ENCODE results near the gene CHRNB2.

Gene CHRNB2

GRCh38 chr1:154622503-154623039 is 55.0 kb downstream of the CHRNB2 start:
- TF ChIP-seq TAF1 (IDR thresholded peaks at IDR 0.05; ENCODE audit: low read depth) (no peak), FOXM1 (IDR thresholded peaks at IDR 0.05; ENCODE audit: borderline replicate concordance, low read depth) (no peak), EGR1 (IDR thresholded peaks at IDR 0.05) (no peak), TEAD4 (IDR thresholded peaks at IDR 0.05) (no peak), EP300 (IDR thresholded peaks at IDR 0.05; ENCODE audit: borderline replicate concordance) (no peak), RAD21 (IDR thresholded peaks at IDR 0.05; ENCODE audit: low read depth) (no peak), ZBTB7A (IDR thresholded peaks at IDR 0.05; ENCODE audit: low read depth) (no peak), TCF12 (IDR thresholded peaks at IDR 0.05; ENCODE audit: low read depth) (no peak), USF1 (IDR thresholded peaks at IDR 0.05) (no peak), CREB1 (IDR thresholded peaks at IDR 0.05; ENCODE audit: low read depth) (no peak), YY1 (IDR thresholded peaks at IDR 0.05; ENCODE audit: low read depth) (no peak), CEBPB (IDR thresholded peaks at IDR 0.05) (no peak), NFIC (IDR thresholded peaks at IDR 0.05) (no peak)
- TF ChIP-seq, protein P1, sequence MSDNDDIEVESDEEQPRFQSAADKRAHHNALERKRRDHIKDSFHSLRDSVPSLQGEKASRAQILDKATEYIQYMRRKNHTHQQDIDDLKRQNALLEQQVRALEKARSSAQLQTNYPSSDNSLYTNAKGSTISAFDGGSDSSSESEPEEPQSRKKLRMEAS (IDR thresholded peaks at IDR 0.05) = no peak
- TF ChIP-seq, protein P2, sequence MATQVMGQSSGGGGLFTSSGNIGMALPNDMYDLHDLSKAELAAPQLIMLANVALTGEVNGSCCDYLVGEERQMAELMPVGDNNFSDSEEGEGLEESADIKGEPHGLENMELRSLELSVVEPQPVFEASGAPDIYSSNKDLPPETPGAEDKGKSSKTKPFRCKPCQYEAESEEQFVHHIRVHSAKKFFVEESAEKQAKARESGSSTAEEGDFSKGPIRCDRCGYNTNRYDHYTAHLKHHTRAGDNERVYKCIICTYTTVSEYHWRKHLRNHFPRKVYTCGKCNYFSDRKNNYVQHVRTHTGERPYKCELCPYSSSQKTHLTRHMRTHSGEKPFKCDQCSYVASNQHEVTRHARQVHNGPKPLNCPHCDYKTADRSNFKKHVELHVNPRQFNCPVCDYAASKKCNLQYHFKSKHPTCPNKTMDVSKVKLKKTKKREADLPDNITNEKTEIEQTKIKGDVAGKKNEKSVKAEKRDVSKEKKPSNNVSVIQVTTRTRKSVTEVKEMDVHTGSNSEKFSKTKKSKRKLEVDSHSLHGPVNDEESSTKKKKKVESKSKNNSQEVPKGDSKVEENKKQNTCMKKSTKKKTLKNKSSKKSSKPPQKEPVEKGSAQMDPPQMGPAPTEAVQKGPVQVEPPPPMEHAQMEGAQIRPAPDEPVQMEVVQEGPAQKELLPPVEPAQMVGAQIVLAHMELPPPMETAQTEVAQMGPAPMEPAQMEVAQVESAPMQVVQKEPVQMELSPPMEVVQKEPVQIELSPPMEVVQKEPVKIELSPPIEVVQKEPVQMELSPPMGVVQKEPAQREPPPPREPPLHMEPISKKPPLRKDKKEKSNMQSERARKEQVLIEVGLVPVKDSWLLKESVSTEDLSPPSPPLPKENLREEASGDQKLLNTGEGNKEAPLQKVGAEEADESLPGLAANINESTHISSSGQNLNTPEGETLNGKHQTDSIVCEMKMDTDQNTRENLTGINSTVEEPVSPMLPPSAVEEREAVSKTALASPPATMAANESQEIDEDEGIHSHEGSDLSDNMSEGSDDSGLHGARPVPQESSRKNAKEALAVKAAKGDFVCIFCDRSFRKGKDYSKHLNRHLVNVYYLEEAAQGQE (IDR thresholded peaks at IDR 0.05; ENCODE audit: low read depth) = no peak

DNA sequence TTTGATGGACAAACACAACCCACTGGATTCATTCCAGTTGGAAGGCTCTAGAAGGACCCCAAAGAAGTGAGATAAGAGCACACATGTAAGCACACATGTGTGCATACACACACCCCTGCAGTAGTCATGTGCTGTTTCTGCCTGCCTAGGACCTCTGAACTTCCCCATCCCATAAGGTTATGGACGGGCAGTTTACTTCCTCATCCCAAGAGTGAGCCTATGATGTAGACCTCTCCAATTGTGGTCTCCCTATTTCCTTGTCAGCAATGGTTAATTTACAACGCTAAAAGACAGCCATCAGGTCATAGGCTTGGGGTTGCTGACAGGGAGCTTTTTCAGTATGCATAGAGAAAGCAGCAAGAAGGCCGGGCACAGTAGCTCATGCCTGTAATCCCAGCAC is 55.8 kb downstream of the CHRNB2 start:
- no peak for TF ChIP-seq FOXM1 (IDR thresholded peaks at IDR 0.05; ENCODE audit: borderline replicate concordance, low read depth)
- no peak for TF ChIP-seq EP300 (IDR thresholded peaks at IDR 0.05; ENCODE audit: borderline replicate concordance)
- no peak for TF ChIP-seq CREB1 (IDR thresholded peaks at IDR 0.05; ENCODE audit: low read depth)
- TF ChIP-seq RAD21 (IDR thresholded peaks at IDR 0.05; ENCODE audit: low read depth) = no peak
- TF ChIP-seq ZBTB7A (IDR thresholded peaks at IDR 0.05; ENCODE audit: low read depth) = no peak
- no peak for TF ChIP-seq TCF12 (IDR thresholded peaks at IDR 0.05; ENCODE audit: low read depth)

DNA sequence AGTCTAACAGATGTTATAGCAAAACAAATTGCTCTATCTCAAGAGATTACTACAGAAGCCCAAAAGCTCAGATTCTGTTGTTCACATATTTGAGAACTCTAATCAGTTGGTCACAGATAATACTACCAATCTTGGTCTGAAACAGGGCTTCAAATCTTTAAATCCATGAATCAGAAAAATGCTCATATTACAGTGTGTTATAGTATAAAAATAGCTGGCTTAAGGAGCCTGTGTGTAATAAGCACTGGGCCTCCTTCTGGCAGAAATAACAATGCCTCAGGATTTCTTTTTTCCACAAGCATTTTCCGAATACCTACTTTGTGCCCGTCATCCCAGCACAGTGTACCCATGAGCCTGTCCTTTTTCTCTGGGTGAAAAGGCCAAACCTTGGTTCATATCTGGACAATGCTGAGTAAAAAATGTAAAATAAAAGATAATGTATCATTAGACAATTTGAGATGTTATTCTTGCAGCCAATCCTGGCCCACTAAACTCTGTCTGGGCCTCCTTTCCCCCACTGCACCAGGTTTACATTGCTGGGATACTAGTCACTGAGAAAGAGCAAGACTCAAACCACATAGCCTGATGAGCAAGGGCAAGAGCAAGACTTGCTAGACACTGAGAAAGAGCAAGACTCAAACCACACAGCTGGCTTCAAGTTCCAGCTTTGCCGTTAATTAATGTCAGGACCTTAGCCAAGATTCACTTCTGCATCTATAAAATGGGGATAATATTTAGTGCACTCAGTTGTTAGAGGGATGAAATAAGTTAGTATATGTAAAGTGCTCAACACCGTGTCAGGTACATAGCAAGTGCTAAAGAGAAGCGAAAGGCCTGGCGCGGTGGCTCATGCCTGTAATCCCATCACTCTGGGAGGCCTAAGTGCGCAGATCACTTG is 57.4 kb downstream of the CHRNB2 start:
- TF ChIP-seq, protein P2 (IDR thresholded peaks at IDR 0.05; ENCODE audit: low read depth) = no peak
- no peak for TF ChIP-seq NFIC (IDR thresholded peaks at IDR 0.05)
- no peak for TF ChIP-seq USF1 (IDR thresholded peaks at IDR 0.05)
- no peak for TF ChIP-seq EGR1 (IDR thresholded peaks at IDR 0.05)
- TF ChIP-seq FOXM1 (IDR thresholded peaks at IDR 0.05; ENCODE audit: borderline replicate concordance, low read depth) = no peak
- TF ChIP-seq TEAD4 (IDR thresholded peaks at IDR 0.05) = no peak
- no peak for TF ChIP-seq EP300 (IDR thresholded peaks at IDR 0.05; ENCODE audit: borderline replicate concordance)

GRCh38 chr1:154626456-154627256 is 59.1 kb downstream of the CHRNB2 start:
- peak; percentile 21; the same call in 1 of the 2 replicates for TF ChIP-seq CEBPB (IDR thresholded peaks at IDR 0.05)
- no peak for TF ChIP-seq NFIC (IDR thresholded peaks at IDR 0.05)

GRCh38 chr1:154627257-154628120 is 59.9 kb downstream of the CHRNB2 start:
- no peak for TF ChIP-seq NFIC (IDR thresholded peaks at IDR 0.05)
- TF ChIP-seq, protein P2 (IDR thresholded peaks at IDR 0.05; ENCODE audit: low read depth) = no peak
- no peak for TF ChIP-seq TEAD4 (IDR thresholded peaks at IDR 0.05)
- TF ChIP-seq RAD21 (IDR thresholded peaks at IDR 0.05; ENCODE audit: low read depth) = no peak
- TF ChIP-seq YY1 (IDR thresholded peaks at IDR 0.05; ENCODE audit: low read depth) = no peak
- TF ChIP-seq ZBTB7A (IDR thresholded peaks at IDR 0.05; ENCODE audit: low read depth) = no peak
- peak; percentile 100 for TF ChIP-seq EGR1 (IDR thresholded peaks at IDR 0.05)
- no peak for TF ChIP-seq FOXM1 (IDR thresholded peaks at IDR 0.05; ENCODE audit: borderline replicate concordance, low read depth)
- TF ChIP-seq EP300 (IDR thresholded peaks at IDR 0.05; ENCODE audit: borderline replicate concordance) = no peak
- TF ChIP-seq CREB1 (IDR thresholded peaks at IDR 0.05; ENCODE audit: low read depth) = peak; percentile 94
- TF ChIP-seq CEBPB (IDR thresholded peaks at IDR 0.05) = no peak
- no peak; the same call in 1 of the 2 replicates for TF ChIP-seq TAF1 (IDR thresholded peaks at IDR 0.05; ENCODE audit: low read depth)
- TF ChIP-seq, protein P1 (IDR thresholded peaks at IDR 0.05) = peak; percentile 88
- TF ChIP-seq USF1 (IDR thresholded peaks at IDR 0.05) = peak; percentile 96
- no peak for TF ChIP-seq TCF12 (IDR thresholded peaks at IDR 0.05; ENCODE audit: low read depth)

Data from Ishikawa (cell line).